Erythroblast (primary cell): ENCODE results near the gene ZNF496.

ENCODE experiments used
- GATA1 ChIP-seq: IDR thresholded peaks from 2 replicates; pipeline ENCODE4 v1.6.1; 2011; ENCODE audit warnings: low read depth, mild to moderate bottlenecking, control low read depth, low read length, moderate library complexity
- POLR2A ChIP-seq: IDR thresholded peaks from 2 replicates; pipeline ENCODE4 v1.6.1; 2011; ENCODE audit warnings: mild to moderate bottlenecking, low read length

DNA sequence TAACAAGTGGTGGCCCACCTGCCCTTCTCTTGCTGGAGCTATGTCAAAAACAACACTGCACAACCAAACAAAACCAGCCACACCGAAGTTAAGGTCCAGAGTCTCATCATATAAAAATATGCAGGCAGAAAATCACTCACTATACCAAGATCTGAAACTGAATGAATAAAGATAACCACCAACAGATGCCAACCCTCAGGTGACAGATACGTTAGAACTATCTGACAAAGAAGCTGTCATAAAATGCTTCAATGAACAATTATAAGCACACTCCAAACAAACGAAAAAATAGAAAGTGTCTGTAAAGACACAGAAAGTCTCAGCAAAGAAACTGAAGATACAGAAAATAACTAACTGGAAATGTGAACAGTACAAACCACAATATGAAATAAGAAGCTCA is 14.0 kb downstream of the ZNF496 start:
- TF ChIP-seq POLR2A (no peak), GATA1 (no peak)
